Erythroblast (primary cell): ENCODE measurements around the gene TYMP.

Source experiments
- GATA1 ChIP-seq: IDR thresholded peaks from 2 replicates; pipeline ENCODE4 v1.6.1; 2011; ENCODE audit warnings: low read depth, mild to moderate bottlenecking, control low read depth, low read length, moderate library complexity
- POLR2A ChIP-seq: IDR thresholded peaks from 2 replicates; pipeline ENCODE4 v1.6.1; 2011; ENCODE audit warnings: mild to moderate bottlenecking, low read length

GRCh38 chr22:50505276-50505775, 24.5 kb downstream of the TYMP start:
- TF ChIP-seq POLR2A (no peak), GATA1 (no peak)
